HG03280 (cell line): Measurements from ENCODE around the gene TMEM151A.
"Not testable (repeated sequence)": the region's sequence is repeated elsewhere in the genome, so short reads cannot be mapped to it uniquely, and the experiment has no call there.

ENCODE experiments used
- ATAC-seq: cut with Tn5 transposase; IDR thresholded peaks from one replicate; pipeline ENCODE4 v1.9.1; 2021; ENCODE audit warnings: mild to moderate bottlenecking, moderate library complexity; ENCODE audit not compliant: unreplicated experiment

The TMEM151A gene

GRCh38 chr11:66297610-66298009, 5.9 kb downstream of the TMEM151A start:
- no peak for ATAC-seq

GRCh38 chr11:66299186-66299585, 7.5 kb downstream of the TMEM151A start:
- no peak for ATAC-seq

GRCh38 chr11:66302656-66303055, 11.0 kb downstream of the TMEM151A start:
- no peak for ATAC-seq

GRCh38 chr11:66309475-66309874, 17.8 kb downstream of the TMEM151A start:
- no peak for ATAC-seq

- no peak for ATAC-seq
These were observed 18.6 kb downstream of the TMEM151A start for GRCh38 chr11:66310324-66310723.

- ATAC-seq, result not testable (repeated sequence)
These were observed 19.2 kb downstream of the TMEM151A start for GRCh38 chr11:66310803-66311440.

GRCh38 chr11:66311470-66311964, 19.8 kb downstream of the TMEM151A start:
- ATAC-seq, result no peak

- peak; percentile 72 for ATAC-seq
These were observed 20.4 kb downstream of the TMEM151A start for GRCh38 chr11:66311965-66312548.

- ATAC-seq, result peak; percentile 58
These were observed 21.0 kb downstream of the TMEM151A start for GRCh38 chr11:66312549-66313320.

GRCh38 chr11:66313321-66314185, 21.9 kb downstream of the TMEM151A start:
- no peak for ATAC-seq

- ATAC-seq, result no peak
These were observed 22.4 kb downstream of the TMEM151A start for GRCh38 chr11:66314186-66314501.

- ATAC-seq, result no peak
These were observed 23.1 kb downstream of the TMEM151A start for GRCh38 chr11:66314561-66315497.

GRCh38 chr11:66315498-66315885, 23.8 kb downstream of the TMEM151A start:
- ATAC-seq, result no peak

- ATAC-seq, result no peak
These were observed 24.5 kb downstream of the TMEM151A start for GRCh38 chr11:66315921-66316811.

- no peak for ATAC-seq
These were observed 25.2 kb downstream of the TMEM151A start, which contains the start of gene CD248 for GRCh38 chr11:66316849-66317251. TSS of gene CD248 (minus strand) at chr11:66317044. CDS start at chr11:66317027, 17 bp downstream.

GRCh38 chr11:66317322-66317722, 25.6 kb downstream of the TMEM151A start:
- ATAC-seq, result no peak

GRCh38 chr11:66317723-66318599, 26.3 kb downstream of the TMEM151A start:
- no peak for ATAC-seq

GRCh38 chr11:66318600-66318970, 26.9 kb downstream of the TMEM151A start:
- no peak for ATAC-seq
